K562 (cell line): ENCODE data around the gene FCRL1.

Source experiments
- CHD1 ChIP-seq: fragments of 200-600 bp; sonication (generic); IDR thresholded peaks from one replicate; pipeline ENCODE4 v1.6.1; 2012; ENCODE audit warnings: mild to moderate bottlenecking, moderate library complexity, low read length, inconsistent platforms
- CTCF ChIP-seq, 3 experiments: IDR thresholded peaks in 2 of 3; conservative IDR thresholded peaks in 1 of 3; 2 replicates each; pipeline ENCODE4 v1.5.1; 2011 to 2012; ENCODE audit warnings: low read length in 3 of 3, mild to moderate bottlenecking in 3 of 3, control low read depth in 2 of 3, improper control_type of control experiment in 1 of 3, inconsistent platforms in 1 of 3, low read depth in 1 of 3, mixed read lengths in 1 of 3, moderate library complexity in 1 of 3; ENCODE audit not compliant: insufficient read depth in 2 of 3
- GATA2 ChIP-seq: sonication (generic); formaldehyde crosslinking; IDR thresholded peaks from 2 replicates; pipeline ENCODE4 v1.4.0; 2020; ENCODE audit warnings: mild to moderate bottlenecking, missing genetic modification reagents
- NR3C1 ChIP-seq: sonication (generic); formaldehyde crosslinking; IDR thresholded peaks from 2 replicates; pipeline ENCODE4 v1.8.1; 2022; ENCODE audit warnings: missing genetic modification reagents
- NRF1 ChIP-seq, 2 experiments: fragments of 450-650 bp; IDR thresholded peaks in 1 of 2; conservative IDR thresholded peaks in 1 of 2; 2 replicates each; pipeline ENCODE4 v1.6.1; 2014; ENCODE audit warnings: mild to moderate bottlenecking in 2 of 2
- POLR2A ChIP-seq: fragments of 450-650 bp; conservative IDR thresholded peaks from 2 replicates; pipeline ENCODE4 v1.6.1; 2016
- RAD21 ChIP-seq, 2 experiments: fragments of 250-450 bp in 1 of 2; fragments of 450-650 bp in 1 of 2; sonication (Bioruptor Pico) in 1 of 2; formaldehyde crosslinking in 1 of 2; IDR thresholded peaks in 1 of 2; conservative IDR thresholded peaks in 1 of 2; 2 replicates each; pipeline versions ENCODE4 v1.4.0 to v1.8.0; 2020 to 2022; ENCODE audit warnings: mild to moderate bottlenecking in 2 of 2, moderate library complexity in 1 of 2
- SMC3 ChIP-seq: conservative IDR thresholded peaks from 2 replicates; pipeline ENCODE4 v1.6.1; 2011; ENCODE audit warnings: low read depth, low read length, improper control_type of control experiment; ENCODE audit not compliant: insufficient read depth
- TBL1XR1 ChIP-seq, 2 experiments: IDR thresholded peaks; 2 replicates each; pipeline ENCODE4 v1.6.1; 2012; ENCODE audit warnings: improper control_type of control experiment in 2 of 2, low read length in 2 of 2, mild to moderate bottlenecking in 1 of 2
- ZNF184 ChIP-seq: sonication (generic); formaldehyde crosslinking; IDR thresholded peaks from 2 replicates; pipeline ENCODE4 v1.5.0; 2020; ENCODE audit warnings: missing genetic modification reagents
- ZNF57 ChIP-seq: fragments of 450-650 bp; formaldehyde crosslinking; IDR thresholded peaks from 2 replicates; pipeline ENCODE4 v1.4.0; 2020; ENCODE audit warnings: mild to moderate bottlenecking, moderate library complexity
- TF ChIP-seq, protein P1 (sequence below): sonication (generic); formaldehyde crosslinking; IDR thresholded peaks from 2 replicates; pipeline ENCODE4 v1.8.1; 2023; ENCODE audit warnings: missing genetic modification reagents, mild to moderate bottlenecking, borderline replicate concordance
- TF ChIP-seq, protein P2 (sequence below): fragments of 200-600 bp; sonication (generic); IDR thresholded peaks from one replicate; pipeline ENCODE4 v1.6.1; 2012; ENCODE audit warnings: mild to moderate bottlenecking, low read depth, low read length, inconsistent platforms
- TF ChIP-seq, protein P3 (sequence below): IDR thresholded peaks from 2 replicates; pipeline ENCODE4 v1.6.1; 2012; ENCODE audit warnings: low read depth, low read length, improper control_type of control experiment, borderline replicate concordance

- no peak for TF ChIP-seq CHD1
- TF ChIP-seq, protein P1, sequence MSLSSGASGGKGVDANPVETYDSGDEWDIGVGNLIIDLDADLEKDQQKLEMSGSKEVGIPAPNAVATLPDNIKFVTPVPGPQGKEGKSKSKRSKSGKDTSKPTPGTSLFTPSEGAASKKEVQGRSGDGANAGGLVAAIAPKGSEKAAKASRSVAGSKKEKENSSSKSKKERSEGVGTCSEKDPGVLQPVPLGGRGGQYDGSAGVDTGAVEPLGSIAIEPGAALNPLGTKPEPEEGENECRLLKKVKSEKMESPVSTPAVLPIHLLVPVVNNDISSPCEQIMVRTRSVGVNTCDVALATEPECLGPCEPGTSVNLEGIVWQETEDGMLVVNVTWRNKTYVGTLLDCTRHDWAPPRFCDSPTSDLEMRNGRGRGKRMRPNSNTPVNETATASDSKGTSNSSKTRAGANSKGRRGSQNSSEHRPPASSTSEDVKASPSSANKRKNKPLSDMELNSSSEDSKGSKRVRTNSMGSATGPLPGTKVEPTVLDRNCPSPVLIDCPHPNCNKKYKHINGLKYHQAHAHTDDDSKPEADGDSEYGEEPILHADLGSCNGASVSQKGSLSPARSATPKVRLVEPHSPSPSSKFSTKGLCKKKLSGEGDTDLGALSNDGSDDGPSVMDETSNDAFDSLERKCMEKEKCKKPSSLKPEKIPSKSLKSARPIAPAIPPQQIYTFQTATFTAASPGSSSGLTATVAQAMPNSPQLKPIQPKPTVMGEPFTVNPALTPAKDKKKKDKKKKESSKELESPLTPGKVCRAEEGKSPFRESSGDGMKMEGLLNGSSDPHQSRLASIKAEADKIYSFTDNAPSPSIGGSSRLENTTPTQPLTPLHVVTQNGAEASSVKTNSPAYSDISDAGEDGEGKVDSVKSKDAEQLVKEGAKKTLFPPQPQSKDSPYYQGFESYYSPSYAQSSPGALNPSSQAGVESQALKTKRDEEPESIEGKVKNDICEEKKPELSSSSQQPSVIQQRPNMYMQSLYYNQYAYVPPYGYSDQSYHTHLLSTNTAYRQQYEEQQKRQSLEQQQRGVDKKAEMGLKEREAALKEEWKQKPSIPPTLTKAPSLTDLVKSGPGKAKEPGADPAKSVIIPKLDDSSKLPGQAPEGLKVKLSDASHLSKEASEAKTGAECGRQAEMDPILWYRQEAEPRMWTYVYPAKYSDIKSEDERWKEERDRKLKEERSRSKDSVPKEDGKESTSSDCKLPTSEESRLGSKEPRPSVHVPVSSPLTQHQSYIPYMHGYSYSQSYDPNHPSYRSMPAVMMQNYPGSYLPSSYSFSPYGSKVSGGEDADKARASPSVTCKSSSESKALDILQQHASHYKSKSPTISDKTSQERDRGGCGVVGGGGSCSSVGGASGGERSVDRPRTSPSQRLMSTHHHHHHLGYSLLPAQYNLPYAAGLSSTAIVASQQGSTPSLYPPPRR (CRISPR knock-in tag): no peak
- TF ChIP-seq RAD21 (CRISPR knock-in tag; conservative IDR thresholded peaks at IDR 0.05 in 1 of 2, IDR thresholded peaks at IDR 0.05 in 1 of 2): no peak
- TF ChIP-seq, protein P2, sequence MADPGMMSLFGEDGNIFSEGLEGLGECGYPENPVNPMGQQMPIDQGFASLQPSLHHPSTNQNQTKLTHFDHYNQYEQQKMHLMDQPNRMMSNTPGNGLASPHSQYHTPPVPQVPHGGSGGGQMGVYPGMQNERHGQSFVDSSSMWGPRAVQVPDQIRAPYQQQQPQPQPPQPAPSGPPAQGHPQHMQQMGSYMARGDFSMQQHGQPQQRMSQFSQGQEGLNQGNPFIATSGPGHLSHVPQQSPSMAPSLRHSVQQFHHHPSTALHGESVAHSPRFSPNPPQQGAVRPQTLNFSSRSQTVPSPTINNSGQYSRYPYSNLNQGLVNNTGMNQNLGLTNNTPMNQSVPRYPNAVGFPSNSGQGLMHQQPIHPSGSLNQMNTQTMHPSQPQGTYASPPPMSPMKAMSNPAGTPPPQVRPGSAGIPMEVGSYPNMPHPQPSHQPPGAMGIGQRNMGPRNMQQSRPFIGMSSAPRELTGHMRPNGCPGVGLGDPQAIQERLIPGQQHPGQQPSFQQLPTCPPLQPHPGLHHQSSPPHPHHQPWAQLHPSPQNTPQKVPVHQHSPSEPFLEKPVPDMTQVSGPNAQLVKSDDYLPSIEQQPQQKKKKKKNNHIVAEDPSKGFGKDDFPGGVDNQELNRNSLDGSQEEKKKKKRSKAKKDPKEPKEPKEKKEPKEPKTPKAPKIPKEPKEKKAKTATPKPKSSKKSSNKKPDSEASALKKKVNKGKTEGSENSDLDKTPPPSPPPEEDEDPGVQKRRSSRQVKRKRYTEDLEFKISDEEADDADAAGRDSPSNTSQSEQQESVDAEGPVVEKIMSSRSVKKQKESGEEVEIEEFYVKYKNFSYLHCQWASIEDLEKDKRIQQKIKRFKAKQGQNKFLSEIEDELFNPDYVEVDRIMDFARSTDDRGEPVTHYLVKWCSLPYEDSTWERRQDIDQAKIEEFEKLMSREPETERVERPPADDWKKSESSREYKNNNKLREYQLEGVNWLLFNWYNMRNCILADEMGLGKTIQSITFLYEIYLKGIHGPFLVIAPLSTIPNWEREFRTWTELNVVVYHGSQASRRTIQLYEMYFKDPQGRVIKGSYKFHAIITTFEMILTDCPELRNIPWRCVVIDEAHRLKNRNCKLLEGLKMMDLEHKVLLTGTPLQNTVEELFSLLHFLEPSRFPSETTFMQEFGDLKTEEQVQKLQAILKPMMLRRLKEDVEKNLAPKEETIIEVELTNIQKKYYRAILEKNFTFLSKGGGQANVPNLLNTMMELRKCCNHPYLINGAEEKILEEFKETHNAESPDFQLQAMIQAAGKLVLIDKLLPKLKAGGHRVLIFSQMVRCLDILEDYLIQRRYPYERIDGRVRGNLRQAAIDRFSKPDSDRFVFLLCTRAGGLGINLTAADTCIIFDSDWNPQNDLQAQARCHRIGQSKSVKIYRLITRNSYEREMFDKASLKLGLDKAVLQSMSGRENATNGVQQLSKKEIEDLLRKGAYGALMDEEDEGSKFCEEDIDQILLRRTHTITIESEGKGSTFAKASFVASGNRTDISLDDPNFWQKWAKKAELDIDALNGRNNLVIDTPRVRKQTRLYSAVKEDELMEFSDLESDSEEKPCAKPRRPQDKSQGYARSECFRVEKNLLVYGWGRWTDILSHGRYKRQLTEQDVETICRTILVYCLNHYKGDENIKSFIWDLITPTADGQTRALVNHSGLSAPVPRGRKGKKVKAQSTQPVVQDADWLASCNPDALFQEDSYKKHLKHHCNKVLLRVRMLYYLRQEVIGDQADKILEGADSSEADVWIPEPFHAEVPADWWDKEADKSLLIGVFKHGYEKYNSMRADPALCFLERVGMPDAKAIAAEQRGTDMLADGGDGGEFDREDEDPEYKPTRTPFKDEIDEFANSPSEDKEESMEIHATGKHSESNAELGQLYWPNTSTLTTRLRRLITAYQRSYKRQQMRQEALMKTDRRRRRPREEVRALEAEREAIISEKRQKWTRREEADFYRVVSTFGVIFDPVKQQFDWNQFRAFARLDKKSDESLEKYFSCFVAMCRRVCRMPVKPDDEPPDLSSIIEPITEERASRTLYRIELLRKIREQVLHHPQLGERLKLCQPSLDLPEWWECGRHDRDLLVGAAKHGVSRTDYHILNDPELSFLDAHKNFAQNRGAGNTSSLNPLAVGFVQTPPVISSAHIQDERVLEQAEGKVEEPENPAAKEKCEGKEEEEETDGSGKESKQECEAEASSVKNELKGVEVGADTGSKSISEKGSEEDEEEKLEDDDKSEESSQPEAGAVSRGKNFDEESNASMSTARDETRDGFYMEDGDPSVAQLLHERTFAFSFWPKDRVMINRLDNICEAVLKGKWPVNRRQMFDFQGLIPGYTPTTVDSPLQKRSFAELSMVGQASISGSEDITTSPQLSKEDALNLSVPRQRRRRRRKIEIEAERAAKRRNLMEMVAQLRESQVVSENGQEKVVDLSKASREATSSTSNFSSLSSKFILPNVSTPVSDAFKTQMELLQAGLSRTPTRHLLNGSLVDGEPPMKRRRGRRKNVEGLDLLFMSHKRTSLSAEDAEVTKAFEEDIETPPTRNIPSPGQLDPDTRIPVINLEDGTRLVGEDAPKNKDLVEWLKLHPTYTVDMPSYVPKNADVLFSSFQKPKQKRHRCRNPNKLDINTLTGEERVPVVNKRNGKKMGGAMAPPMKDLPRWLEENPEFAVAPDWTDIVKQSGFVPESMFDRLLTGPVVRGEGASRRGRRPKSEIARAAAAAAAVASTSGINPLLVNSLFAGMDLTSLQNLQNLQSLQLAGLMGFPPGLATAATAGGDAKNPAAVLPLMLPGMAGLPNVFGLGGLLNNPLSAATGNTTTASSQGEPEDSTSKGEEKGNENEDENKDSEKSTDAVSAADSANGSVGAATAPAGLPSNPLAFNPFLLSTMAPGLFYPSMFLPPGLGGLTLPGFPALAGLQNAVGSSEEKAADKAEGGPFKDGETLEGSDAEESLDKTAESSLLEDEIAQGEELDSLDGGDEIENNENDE: no peak
- TF ChIP-seq ZNF184 (CRISPR knock-in tag): no peak
- no peak for TF ChIP-seq SMC3
- TF ChIP-seq CTCF (IDR thresholded peaks at IDR 0.05 in 2 of 3, conservative IDR thresholded peaks at IDR 0.05 in 1 of 3; ENCODE audit: insufficient read depth in 2 of 3, low read depth in 1 of 3, low read length in 3 of 3): no peak
- TF ChIP-seq TBL1XR1 (IDR thresholded peaks at IDR 0.05; ENCODE audit: low read length in 2 of 2): no peak
- no peak for TF ChIP-seq ZNF57
- TF ChIP-seq GATA2 (CRISPR knock-in tag): no peak
- TF ChIP-seq, protein P3, sequence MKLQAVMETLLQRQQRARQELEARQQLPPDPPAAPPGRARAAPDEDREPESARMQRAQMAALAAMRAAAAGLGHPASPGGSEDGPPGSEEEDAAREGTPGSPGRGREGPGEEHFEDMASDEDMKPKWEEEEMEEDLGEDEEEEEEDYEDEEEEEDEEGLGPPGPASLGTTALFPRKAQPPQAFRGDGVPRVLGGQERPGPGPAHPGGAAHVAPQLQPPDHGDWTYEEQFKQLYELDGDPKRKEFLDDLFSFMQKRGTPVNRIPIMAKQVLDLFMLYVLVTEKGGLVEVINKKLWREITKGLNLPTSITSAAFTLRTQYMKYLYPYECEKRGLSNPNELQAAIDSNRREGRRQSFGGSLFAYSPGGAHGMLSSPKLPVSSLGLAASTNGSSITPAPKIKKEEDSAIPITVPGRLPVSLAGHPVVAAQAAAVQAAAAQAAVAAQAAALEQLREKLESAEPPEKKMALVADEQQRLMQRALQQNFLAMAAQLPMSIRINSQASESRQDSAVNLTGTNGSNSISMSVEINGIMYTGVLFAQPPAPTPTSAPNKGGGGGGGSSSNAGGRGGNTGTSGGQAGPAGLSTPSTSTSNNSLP: no peak
- TF ChIP-seq POLR2A: no peak
- TF ChIP-seq NRF1 (conservative IDR thresholded peaks at IDR 0.05 in 1 of 2, IDR thresholded peaks at IDR 0.05 in 1 of 2): no peak
- TF ChIP-seq NR3C1 (CRISPR knock-in tag): no peak
These were observed 21.7 kb downstream of the FCRL1 start for GRCh38 chr1:157798211-157798610.
